HG03558 (cell line): ENCODE results near the gene SRGAP2B.
"Not testable (repeated sequence)": the region's sequence is repeated elsewhere in the genome, so short reads cannot be mapped to it uniquely, and the experiment has no call there.

Experiments
- ATAC-seq: cut with Tn5 transposase; IDR thresholded peaks from one replicate; pipeline ENCODE4 v1.9.1; 2021; ENCODE audit warnings: moderate number of reproducible peaks; ENCODE audit not compliant: unreplicated experiment; ENCODE audit errors: extremely low read depth

The SRGAP2B gene

GRCh38 chr1:145048181-145048856 is 46.8 kb downstream of the SRGAP2B start:
- not testable (repeated sequence) for ATAC-seq

- not testable (repeated sequence) for ATAC-seq
Observed at GRCh38 chr1:145047553-145047952, 47.6 kb downstream of the SRGAP2B start.

GRCh38 chr1:145045571-145046273 is 49.4 kb downstream of the SRGAP2B start:
- not testable (repeated sequence) for ATAC-seq

- peak; percentile 86 for ATAC-seq
Observed at GRCh38 chr1:145041519-145041918, 53.6 kb downstream of the SRGAP2B start.

GRCh38 chr1:145036019-145036418 is 59.1 kb downstream of the SRGAP2B start:
- ATAC-seq, result not testable (repeated sequence)

GRCh38 chr1:145033523-145033922 is 61.6 kb downstream of the SRGAP2B start:
- ATAC-seq, result not testable (repeated sequence)

GRCh38 chr1:145027251-145027650 is 67.9 kb downstream of the SRGAP2B start:
- ATAC-seq, result not testable (repeated sequence)

GRCh38 chr1:145025286-145025685 is 69.8 kb downstream of the SRGAP2B start:
- ATAC-seq, result not testable (repeated sequence)

- not testable (repeated sequence) for ATAC-seq
Observed at GRCh38 chr1:145022259-145022658, 72.9 kb downstream of the SRGAP2B start.

- not testable (repeated sequence) for ATAC-seq
Observed at GRCh38 chr1:145021749-145022148, 73.4 kb downstream of the SRGAP2B start.

- not testable (repeated sequence) for ATAC-seq
Observed at GRCh38 chr1:145019709-145020108, 75.4 kb downstream of the SRGAP2B start.

GRCh38 chr1:145017725-145018124 is 77.4 kb downstream of the SRGAP2B start:
- not testable (repeated sequence) for ATAC-seq

- ATAC-seq, result not testable (repeated sequence)
Observed at GRCh38 chr1:145016492-145016862, 78.7 kb downstream of the SRGAP2B start.

GRCh38 chr1:145015744-145016491 is 79.2 kb downstream of the SRGAP2B start:
- peak; percentile 60 for ATAC-seq

GRCh38 chr1:145013353-145013752 is 81.8 kb downstream of the SRGAP2B start:
- ATAC-seq, result not testable (repeated sequence)

GRCh38 chr1:145011811-145012210 is 83.3 kb downstream of the SRGAP2B start:
- not testable (repeated sequence) for ATAC-seq

GRCh38 chr1:145010580-145010979 is 84.5 kb downstream of the SRGAP2B start:
- ATAC-seq, result not testable (repeated sequence)

GRCh38 chr1:145009928-145010327 is 85.2 kb downstream of the SRGAP2B start:
- ATAC-seq, result not testable (repeated sequence)

- not testable (repeated sequence) for ATAC-seq
Observed at GRCh38 chr1:145008388-145008787, 86.7 kb downstream of the SRGAP2B start.

GRCh38 chr1:145005142-145005541 is 90.0 kb downstream of the SRGAP2B start:
- ATAC-seq, result not testable (repeated sequence)

GRCh38 chr1:145001381-145001780 is 93.7 kb downstream of the SRGAP2B start:
- not testable (repeated sequence) for ATAC-seq
